NB4 (cell line): ENCODE data around the gene LNX2.

Experiments
- CTCF ChIP-seq: IDR thresholded peaks from one replicate; pipeline ENCODE4 v1.5.1; 2012; ENCODE audit warnings: low read depth, low read length
- MAX ChIP-seq: IDR thresholded peaks from 2 replicates; pipeline ENCODE4 v1.6.1; 2011; ENCODE audit warnings: low read depth, low read length

DNA sequence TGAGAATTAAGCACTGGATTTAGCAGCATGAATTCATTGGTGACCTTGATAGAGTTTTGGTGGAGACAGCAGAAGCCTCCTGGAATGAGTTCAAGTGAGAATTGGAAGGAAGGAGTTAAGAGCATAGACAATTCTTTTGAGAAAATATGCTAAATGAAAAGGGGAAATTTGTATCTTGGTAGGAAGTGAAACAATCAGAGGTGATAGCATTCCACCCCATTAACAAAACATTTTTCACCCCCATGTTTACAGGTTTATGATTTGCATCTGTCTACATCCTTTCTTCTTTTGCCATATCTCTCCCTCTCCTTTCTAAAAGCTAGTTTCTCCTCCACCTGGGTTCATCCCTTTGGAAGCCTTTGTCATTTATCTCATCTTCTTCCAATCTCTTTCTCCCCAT, 27.5 kb downstream of the LNX2 start:
- TF ChIP-seq MAX (no peak), CTCF (no peak)
